Measurements from ENCODE around the gene CADPS2. TPM values are rescaled to one million over a fixed set of nuclear protein-coding genes. Genes with fewer than 3 reads are reported as not detected.

The CADPS2 gene
- total and polyA plus RNA-seq, 7 donors, result 4.7 to 13.0 (median 9.5) TPM

DNA sequence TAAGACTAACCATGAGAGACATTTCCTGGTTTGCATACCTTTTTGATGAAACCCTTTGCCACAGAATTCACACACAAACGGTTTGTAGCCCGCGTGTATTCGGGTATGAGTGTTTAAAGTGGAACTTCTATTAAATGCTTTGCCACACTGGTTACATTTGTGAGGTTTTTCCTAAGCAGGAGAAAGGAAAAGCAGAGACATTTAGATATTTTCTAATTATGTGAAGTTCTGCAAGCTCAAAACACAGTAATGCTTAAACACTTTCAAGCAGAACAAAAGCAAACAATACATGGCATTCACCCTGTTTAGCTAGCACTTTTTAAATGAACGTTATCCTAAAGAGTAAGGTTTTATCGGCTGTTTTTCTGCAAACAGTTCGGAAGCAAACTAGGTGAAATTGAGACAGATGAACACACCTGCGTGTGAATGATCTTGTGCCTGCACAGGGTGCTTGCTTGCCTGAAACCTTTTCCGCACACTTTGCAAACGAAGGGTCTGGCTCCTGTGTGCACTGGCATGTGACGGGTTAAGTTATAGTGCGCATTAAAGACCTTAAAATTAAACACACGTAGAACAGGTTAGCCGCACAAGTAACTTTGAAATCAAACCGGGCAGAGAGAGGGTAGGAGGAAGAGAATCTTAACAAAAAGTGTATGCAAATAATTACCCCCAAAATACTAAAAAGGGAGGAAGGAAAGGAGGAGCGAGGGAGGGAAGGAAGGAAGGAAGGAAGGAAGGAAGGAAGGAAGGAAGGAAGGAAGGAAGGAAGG, 583.3 kb downstream of the CADPS2 start:
- no peak for TF ChIP-seq CTCF (IDR thresholded peaks at IDR 0.05)
- TF ChIP-seq POLR2A (IDR thresholded peaks at IDR 0.05), result no peak
- TF ChIP-seq EP300 (IDR thresholded peaks at IDR 0.05), result no peak
- TF ChIP-seq POLR2AphosphoS5 (IDR thresholded peaks at IDR 0.05), result no peak
- Histone ChIP-seq H3K27ac (no peak overlapping the region), H3K27me3 (peaks cover 68 to 100% (median 99%) of the 10 kb centered on the region in 3 donors), H3K4me1 (peaks cover 0 to 54% (median 49%) of the 10 kb centered on the region in 4 donors), H3K9me3 (no peaks in the 10 kb centered on the region), H3K4me3 (no peak overlapping the region), H3K36me3 (no peaks in the 10 kb centered on the region)
- DNase-seq, result no peak
- intact Hi-C loops (cut with DNase I), result no loop called here
- 9 to 11% methylated on average over 16 of the region's 16 CpGs for WGBS, 2 donors

GRCh38 chr7:122301858-122302760, 584.2 kb downstream of the CADPS2 start:
- 4 to 8% methylated on average over 35 of the region's 35 CpGs for WGBS, 2 donors
- intact Hi-C loops (cut with DNase I), result no loop called here
- no peak overlapping the region for H3K27ac ChIP-seq
- H3K27me3 ChIP-seq, result peaks cover 63 to 100% (median 99%) of the 10 kb centered on the region in 3 donors
- DNase-seq, result no peak
- H3K4me1 ChIP-seq, result peaks cover 0 to 54% (median 49%) of the 10 kb centered on the region in 4 donors
- TF ChIP-seq POLR2AphosphoS5 (IDR thresholded peaks at IDR 0.05) (no peak), POLR2A (IDR thresholded peaks at IDR 0.05) (no peak), CTCF (IDR thresholded peaks at IDR 0.05) (no peak), EP300 (IDR thresholded peaks at IDR 0.05) (no peak)
- no peak overlapping the region for H3K4me3 ChIP-seq
- no peaks in the 10 kb centered on the region for H3K36me3 ChIP-seq
- H3K9me3 ChIP-seq, result no peaks in the 10 kb centered on the region

DNA sequence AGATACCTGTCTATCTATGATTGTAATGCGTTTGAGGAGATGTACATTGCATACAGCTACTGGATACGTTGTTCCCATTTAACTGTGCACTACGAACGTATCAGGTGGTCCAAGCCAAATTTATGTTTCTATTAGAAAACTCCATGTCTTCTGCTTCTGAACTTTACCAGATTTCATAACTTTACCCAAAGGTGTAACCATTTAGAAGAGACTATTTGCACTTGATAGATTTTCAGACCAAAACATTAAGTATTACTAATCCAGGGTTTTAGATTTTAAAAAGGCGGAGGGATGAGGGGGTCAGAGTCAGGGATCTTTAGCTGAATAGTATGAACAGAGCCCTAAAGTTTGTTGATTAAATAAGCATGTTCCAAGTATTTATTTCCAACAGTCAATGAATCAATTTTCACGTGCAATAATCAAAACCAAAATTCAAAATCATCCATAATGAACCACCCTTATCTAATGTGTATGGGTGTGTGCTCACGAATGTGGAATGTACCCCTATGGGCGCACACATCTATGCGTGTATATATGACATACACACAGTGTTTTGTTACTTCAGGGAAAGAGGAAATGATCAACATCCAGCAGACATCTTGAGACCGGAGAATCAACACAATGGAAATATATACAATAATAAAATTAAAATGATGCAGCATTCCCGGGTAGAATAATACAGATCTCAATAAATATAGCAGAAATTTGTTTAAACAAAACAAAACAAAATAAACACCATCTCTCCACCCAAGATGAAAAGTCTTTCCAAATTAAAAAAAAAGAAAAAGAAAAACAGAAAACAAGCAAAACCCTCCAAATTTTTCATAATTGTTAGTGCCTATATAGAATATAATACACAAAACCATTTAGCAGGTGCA, 585.1 kb downstream of the CADPS2 start:
- TF ChIP-seq POLR2AphosphoS5 (IDR thresholded peaks at IDR 0.05) (peak in 1 of 4 donors; percentile 8), CTCF (IDR thresholded peaks at IDR 0.05) (no peak), EP300 (IDR thresholded peaks at IDR 0.05) (no peak), POLR2A (IDR thresholded peaks at IDR 0.05) (no peak)

DNA sequence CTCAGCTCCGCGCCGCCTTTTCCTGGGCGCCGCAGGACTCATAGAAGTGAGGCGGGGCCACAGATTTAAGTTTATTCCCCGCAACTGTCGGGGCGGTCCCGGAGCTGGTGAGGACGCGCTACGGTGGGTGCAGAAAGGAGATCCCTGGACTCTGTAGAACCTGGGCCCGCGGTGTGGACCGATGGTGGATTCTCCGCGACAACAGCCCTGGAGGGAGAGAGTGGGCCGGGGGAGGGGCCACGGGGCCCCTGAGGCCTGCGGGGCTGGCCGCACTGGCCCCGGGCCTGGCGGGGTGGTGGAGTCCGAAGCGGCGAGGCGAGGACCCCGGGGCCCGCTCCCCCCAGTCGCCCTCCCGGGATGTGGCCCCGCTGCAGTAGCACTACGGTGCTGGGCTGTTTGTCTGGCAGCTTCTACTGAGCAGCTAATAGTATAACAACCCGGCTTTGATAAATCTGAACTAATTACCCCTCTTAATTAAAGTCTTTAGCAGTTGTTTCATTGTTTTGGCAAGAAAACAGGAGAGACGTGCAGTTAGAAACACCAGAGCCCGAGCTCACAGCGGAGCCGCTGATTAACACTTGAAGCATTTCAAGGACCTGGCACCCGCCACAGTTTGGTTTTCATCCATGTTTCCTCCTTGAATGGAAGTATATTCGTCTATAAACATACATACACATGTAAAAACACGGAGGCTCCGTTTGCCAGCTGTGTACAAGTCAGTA, 585.9 kb downstream of the CADPS2 start:
- 8% methylated on average over 43 of the region's 43 CpGs for WGBS, 2 donors
- peaks cover 46 to 91% (median 89%) of the 10 kb centered on the region in 3 donors for H3K27me3 ChIP-seq

More for the DNA sequence above, 585.1 kb downstream of the CADPS2 start:
- peaks cover 0 to 48% (median 43%) of the 10 kb centered on the region in 4 donors for H3K4me1 ChIP-seq
- 15 to 17% methylated on average over 11 of the region's 11 CpGs for WGBS, 2 donors
- no peak overlapping the region for H3K27ac ChIP-seq
- H3K4me3 ChIP-seq, result no peak overlapping the region
- intact Hi-C loops (cut with DNase I), result no loop called here
- no peaks in the 10 kb centered on the region for H3K9me3 ChIP-seq
- H3K27me3 ChIP-seq, result peaks cover 54 to 97% (median 95%) of the 10 kb centered on the region in 3 donors
- H3K36me3 ChIP-seq, result no peaks in the 10 kb centered on the region
- no peak for DNase-seq

More for the DNA sequence above, 585.9 kb downstream of the CADPS2 start:
- Histone ChIP-seq H3K4me3 (peak overlapping the region in 2 of 4 donors; percentile 6 to 17), H3K36me3 (no peaks in the 10 kb centered on the region), H3K27ac (no peak overlapping the region), H3K9me3 (no peaks in the 10 kb centered on the region), H3K4me1 (peaks cover 0 to 40% (median 35%) of the 10 kb centered on the region in 4 donors)
- intact Hi-C loops (cut with DNase I), result no loop called here
- no peak for TF ChIP-seq EP300 (IDR thresholded peaks at IDR 0.05)
- no peak for TF ChIP-seq POLR2A (IDR thresholded peaks at IDR 0.05)
- no peak for TF ChIP-seq POLR2AphosphoS5 (IDR thresholded peaks at IDR 0.05)
- no peak for TF ChIP-seq CTCF (IDR thresholded peaks at IDR 0.05)
- DNase-seq, result no peak
